HEK293T (cell line): Measurements from ENCODE around the gene ARHGEF1.

Experiments used
- ARNT ChIP-seq: fragments of 450-650 bp; IDR thresholded peaks from 2 replicates; pipeline ENCODE4 v1.6.1; 2017; ENCODE audit warnings: mild to moderate bottlenecking
- BHLHE40 ChIP-seq: fragments of 450-650 bp; IDR thresholded peaks from 2 replicates; pipeline ENCODE4 v1.6.1; 2016; ENCODE audit warnings: mild to moderate bottlenecking, moderate library complexity, borderline replicate concordance
- ELF4 ChIP-seq: fragments of 450-650 bp; IDR thresholded peaks from 2 replicates; pipeline ENCODE4 v1.6.1; 2017; ENCODE audit warnings: antibody characterized with exemption
- FOXA1 ChIP-seq: fragments of 450-650 bp; IDR thresholded peaks from 2 replicates; pipeline ENCODE4 v1.6.1; 2016; ENCODE audit warnings: mild to moderate bottlenecking
- FOXK2 ChIP-seq: fragments of 450-650 bp; IDR thresholded peaks from 2 replicates; pipeline ENCODE4 v1.6.1; 2016; ENCODE audit warnings: mild to moderate bottlenecking
- HDGF ChIP-seq: fragments of 450-650 bp; IDR thresholded peaks from 2 replicates; pipeline ENCODE4 v1.6.1; 2017; ENCODE audit warnings: antibody characterized with exemption, borderline replicate concordance
- NFRKB ChIP-seq: fragments of 450-650 bp; IDR thresholded peaks from 2 replicates; pipeline ENCODE4 v1.6.1; 2016; ENCODE audit warnings: mild to moderate bottlenecking, moderate library complexity
- PKNOX1 ChIP-seq: fragments of 450-650 bp; IDR thresholded peaks from 2 replicates; pipeline ENCODE4 v1.6.1; 2016
- SP1 ChIP-seq: fragments of 450-650 bp; IDR thresholded peaks from 2 replicates; pipeline ENCODE4 v1.6.1; 2017
- SUZ12 ChIP-seq: fragments of 450-650 bp; IDR thresholded peaks from 2 replicates; pipeline ENCODE4 v1.6.1; 2016; ENCODE audit warnings: mild to moderate bottlenecking
- TARDBP ChIP-seq: fragments of 450-650 bp; IDR thresholded peaks from 2 replicates; pipeline ENCODE4 v1.6.1; 2016
- ZNF384 ChIP-seq: fragments of 450-650 bp; IDR thresholded peaks from 2 replicates; pipeline ENCODE4 v1.6.1; 2016

GRCh38 chr19:41915776-41916414 lies 32.9 kb downstream of the ARHGEF1 start:
- TF ChIP-seq TARDBP (no peak), FOXA1 (no peak), BHLHE40 (no peak), ZNF384 (no peak), NFRKB (no peak), ELF4 (no peak), SP1 (no peak), SUZ12 (no peak), FOXK2 (no peak), PKNOX1 (no peak), HDGF (no peak), ARNT (no peak)
